PC-9 (cell line): ENCODE measurements around the gene ABHD16B. TPM values are rescaled to one million over a fixed set of nuclear protein-coding genes. Genes with fewer than 3 reads are reported as not detected.

Experiments used
- Bru-seq: library from RNA; stranded (reverse); fragments of 400-500 nt; gene quantifications from one replicate; lab custom pipeline; 2021; lab: Mats Ljungman, UMichigan
- BruChase-seq, 2 experiments: library from RNA; stranded (reverse); fragments of 400-500 nt; gene quantifications; one replicate each; lab custom pipeline; 2021; lab: Mats Ljungman, UMichigan
- BruUV-seq: library from RNA; stranded (reverse); fragments of 400-500 nt; replicated peaks from 2 replicates; lab custom pipeline; 2021; lab: Mats Ljungman, UMichigan
- CTCF ChIA-PET: fragments of 300-600 bp; sonication (Branson Sonifier 250); formaldehyde crosslinking; loops from one replicate; lab custom pipeline; 2022; ENCODE audit warnings: antibody characterized with exemption; lab: Charles Lee
- POLR2A ChIA-PET: fragments of 300-600 bp; sonication (Branson Sonifier 250); formaldehyde crosslinking; loops from one replicate; lab custom pipeline; 2022; ENCODE audit warnings: antibody characterized with exemption; ENCODE audit not compliant: unreplicated experiment; lab: Charles Lee
- DNase-seq, 2 experiments: peaks; one replicate each; pipeline versions ENCODE4 v3.0.0 to v3.0.0-alpha.2; 2015 to 2022; ENCODE audit warnings: mixed read lengths in 1 of 2
- H2AFZ ChIP-seq: fragments of 200-600 bp; sonication (generic); 2 replicates; pipeline ENCODE4 v1.8.1; 2017; ENCODE audit warnings: antibody characterized with exemption
- H3F3A ChIP-seq: fragments of 200-600 bp; sonication (generic); 2 replicates; pipeline ENCODE4 v1.8.1; 2017; ENCODE audit warnings: antibody characterized with exemption, mild to moderate bottlenecking, low read depth; ENCODE audit not compliant: insufficient read depth
- H3K27ac ChIP-seq: fragments of 200-600 bp; sonication (generic); 2 replicates; pipeline ENCODE4 v1.6.1; 2016; ENCODE audit warnings: mixed run types
- H3K27me3 ChIP-seq: fragments of 200-600 bp; sonication (generic); 2 replicates; pipeline ENCODE4 v1.6.1; 2016; ENCODE audit warnings: low read depth, mixed run types; ENCODE audit not compliant: insufficient read depth
- H3K36me3 ChIP-seq: fragments of 200-600 bp; sonication (generic); 2 replicates; pipeline ENCODE4 v1.6.1; 2016; ENCODE audit warnings: low read depth, mixed run types
- H3K4me1 ChIP-seq: fragments of 200-600 bp; sonication (generic); replicated peaks from 2 replicates; pipeline ENCODE4 v1.6.1; 2016; ENCODE audit warnings: mixed run types; ENCODE audit not compliant: insufficient read depth
- H3K4me2 ChIP-seq: fragments of 200-600 bp; sonication (generic); 2 replicates; pipeline ENCODE4 v1.6.1; 2017; ENCODE audit warnings: mixed run types
- H3K4me3 ChIP-seq: fragments of 200-600 bp; sonication (generic); 2 replicates; pipeline ENCODE4 v1.6.1; 2016; ENCODE audit warnings: mixed run types
- H3K79me2 ChIP-seq: fragments of 200-600 bp; sonication (generic); 2 replicates; pipeline ENCODE4 v1.6.1; 2017; ENCODE audit warnings: low read depth, mixed run types
- H3K9me2 ChIP-seq: fragments of 200-600 bp; sonication (generic); 2 replicates; pipeline ENCODE4 v1.8.1; 2017; ENCODE audit warnings: mild to moderate bottlenecking; ENCODE audit not compliant: insufficient read depth
- H3K9me3 ChIP-seq: fragments of 200-600 bp; sonication (generic); 2 replicates; pipeline ENCODE4 v1.8.1; 2016; ENCODE audit warnings: low read depth; ENCODE audit not compliant: insufficient read depth
- H4K20me1 ChIP-seq: fragments of 200-600 bp; sonication (generic); 2 replicates; pipeline ENCODE4 v1.8.1; 2017; ENCODE audit not compliant: insufficient read depth
- CTCF ChIP-seq: fragments of 200-600 bp; sonication (generic); conservative IDR thresholded peaks from 2 replicates; pipeline ENCODE4 v1.6.1; 2017; ENCODE audit warnings: mixed run types, antibody characterized with exemption, mild to moderate bottlenecking, moderate library complexity
- EZH2 ChIP-seq: fragments of 200-600 bp; sonication (generic); IDR thresholded peaks from 2 replicates; pipeline ENCODE4 v1.8.0; 2017; ENCODE audit warnings: antibody characterized with exemption, low read depth
- intact Hi-C: fragments of 100-400 bp; cut with micrococcal nuclease; formaldehyde crosslinking; loops from one replicate; pipeline ENCODE4 v1.10.0; 2022; ENCODE audit not compliant: unreplicated experiment
- long read RNA-seq: library from polyadenylated mRNA; stranded (forward); transcript quantifications from one replicate; pipeline ENCODE4 v2.0.0, GENCODE V29; 2022
- total RNA-seq: library from RNA; stranded (reverse); gene quantifications from 2 replicates; pipeline ENCODE4 v1.2.3, GENCODE V29; 2021

Gene ABHD16B
- total RNA-seq (not detected in 2 replicates), Bru-seq, nascent RNA (not detected), BruChase-seq, experiment 1, labeled RNA remaining after a 2-hour chase (not detected), BruChase-seq, experiment 2, labeled RNA remaining after a 6-hour chase (not detected)
- long read RNA-seq: 0 reads

GRCh38 chr20:63861365-63861934, at the start of gene ABHD16B:
Gene ABHD16B (plus strand): TSS chr20:63861498. CDS start chr20:63861541, 43 bp downstream.
- TF ChIP-seq CTCF: no peak
- TF ChIP-seq EZH2: no peak
- Histone ChIP-seq H4K20me1 (peaks cover 12% of the 10 kb centered on the region), H3K4me3 (no peak within 1 kb of the TSS), H3K4me2 (no peak within 1 kb of the TSS), H3F3A (peaks cover 61% of the 10 kb centered on the region), H3K36me3 (no peaks in the 10 kb centered on the region), H2AFZ (no peak within 1 kb of the TSS), H3K27ac (no peak within 1 kb of the TSS), H3K27me3 (no peaks in the 10 kb centered on the region), H3K79me2 (peaks cover 36% of the 10 kb centered on the region), H3K9me3 (no peaks in the 10 kb centered on the region), H3K9me2 (no peaks in the 10 kb centered on the region), H3K4me1 (peaks cover 13% of the 10 kb centered on the region)
- BruUV-seq: no TSS peak
- no peak for DNase-seq
- POLR2A ChIA-PET: no interaction called here
- intact Hi-C loops: loop anchor here (10.0 kb wide), 1 partner anchor 203 kb away; the partner anchor contains the start of gene TCEA2
- CTCF ChIA-PET: interaction anchor here (0.5 kb wide), 1 partner anchor 303 kb away, joined by 7 read pairs; no protein-coding TSS in a partner anchor

GRCh38 chr20:63814891-63815614, 46.2 kb upstream of the ABHD16B start:
- Histone ChIP-seq H2AFZ (no peak overlapping the region), H3K79me2 (no peaks in the 10 kb centered on the region), H4K20me1 (peaks cover 6% of the 10 kb centered on the region), H3K4me2 (no peak overlapping the region), H3K36me3 (no peaks in the 10 kb centered on the region), H3K4me3 (no peak overlapping the region), H3K9me3 (no peaks in the 10 kb centered on the region), H3K27ac (no peak overlapping the region), H3F3A (no peaks in the 10 kb centered on the region; the same call in 1 of the 2 replicates), H3K9me2 (no peaks in the 10 kb centered on the region), H3K4me1 (no peaks in the 10 kb centered on the region), H3K27me3 (no peaks in the 10 kb centered on the region)
- no peak for DNase-seq
- ChIA-PET CTCF (no interaction called here), POLR2A (no interaction called here)
- TF ChIP-seq CTCF (no peak), EZH2 (no peak)
- intact Hi-C loops: no loop called here
- BruUV-seq: no TSS peak

- H3K4me1 ChIP-seq: no peaks in the 10 kb centered on the region
- ChIA-PET CTCF (no interaction called here), POLR2A (no interaction called here)
- H3K27me3 ChIP-seq: no peaks in the 10 kb centered on the region
- H3K9me3 ChIP-seq: no peaks in the 10 kb centered on the region
- no peak overlapping the region for H3K27ac ChIP-seq
- intact Hi-C loops: no loop called here
- peaks cover 6% of the 10 kb centered on the region for H4K20me1 ChIP-seq
- no peaks in the 10 kb centered on the region for H3K9me2 ChIP-seq
- TF ChIP-seq EZH2: no peak
- no peak for TF ChIP-seq CTCF
- H3K4me2 ChIP-seq: no peak overlapping the region
- BruUV-seq: no TSS peak
- H3F3A ChIP-seq: no peaks in the 10 kb centered on the region; the same call in 1 of the 2 replicates
- H3K79me2 ChIP-seq: no peaks in the 10 kb centered on the region
- no peak for DNase-seq
- no peaks in the 10 kb centered on the region for H3K36me3 ChIP-seq
- no peak overlapping the region for H3K4me3 ChIP-seq
- H2AFZ ChIP-seq: no peak overlapping the region
Measured at GRCh38 chr20:63815615-63816253, 45.6 kb upstream of the ABHD16B start.
